T-cell (primary cell): ENCODE measurements around the gene NAPEPLD. TPM values are rescaled to one million over a fixed set of nuclear protein-coding genes. Genes with fewer than 3 reads are reported as not detected.

Experiments
- ATAC-seq, 4 experiments: fragments of 200-7000 bp in 3 of 4; fragments of 150-1000 bp in 1 of 4; cut with Tn5 transposase; replicated peaks in 1 of 4; 1 replicate in 3 of 4; 2 replicates in 1 of 4; pipeline ENCODE4 v1.10.0; 2021; ENCODE audit warnings: moderate library complexity in 3 of 4, mild to moderate bottlenecking in 2 of 4, moderate number of reproducible peaks in 1 of 4
- CTCF ChIA-PET, 2 donors: fragments of 300-600 bp; sonication (Branson Sonifier 250); formaldehyde crosslinking; loops; one replicate each; lab custom pipeline; 2022; ENCODE audit warnings: antibody characterized with exemption in 2 of 2; lab: Charles Lee
- POLR2A ChIA-PET, 2 donors: fragments of 300-600 bp; sonication (Branson Sonifier 250); formaldehyde crosslinking; loops; one replicate each; lab custom pipeline; 2022; ENCODE audit warnings: antibody characterized with exemption in 2 of 2; lab: Charles Lee
- DNase-seq, 35 experiments: peaks; one replicate each; pipeline versions ENCODE4 v3.0.0 to v3.0.0-alpha.2; 2013 to 2023
- H3K27ac ChIP-seq: one replicate; pipeline ENCODE4 v1.5.1; 2013; ENCODE audit warnings: low read length
- H3K27me3 ChIP-seq, 2 experiments: replicated peaks in 1 of 2; 1 replicate in 1 of 2; 2 replicates in 1 of 2; pipeline versions ENCODE4 v1.6.1 to v1.7.0; 2013; ENCODE audit warnings: low read length in 1 of 2, mixed read lengths in 1 of 2; ENCODE audit not compliant: control insufficient read depth in 2 of 2, insufficient read depth in 2 of 2; ENCODE audit errors: extremely low read depth in 1 of 2
- H3K36me3 ChIP-seq, 2 donors: 1 replicate in 1 of 2; 2 replicates in 1 of 2; pipeline versions ENCODE4 v1.6.1 to v1.7.0; 2013; ENCODE audit warnings: low read length in 1 of 2; ENCODE audit not compliant: control insufficient read depth in 2 of 2, insufficient read depth in 1 of 2; ENCODE audit errors: extremely low read depth in 1 of 2
- H3K4me1 ChIP-seq, 2 experiments: 1 replicate in 1 of 2; 2 replicates in 1 of 2; pipeline versions ENCODE4 v1.6.1 to v1.7.0; 2013; ENCODE audit warnings: low read length in 2 of 2, mixed read lengths in 1 of 2; ENCODE audit not compliant: insufficient read depth in 2 of 2, control insufficient read depth in 1 of 2; ENCODE audit errors: extremely low read depth in 1 of 2
- H3K4me3 ChIP-seq, 2 donors: 1 replicate in 1 of 2; 2 replicates in 1 of 2; pipeline versions ENCODE4 v1.5.1 to v1.7.0; 2013; ENCODE audit warnings: mild to moderate bottlenecking in 2 of 2, low read length in 1 of 2, moderate library complexity in 1 of 2; ENCODE audit not compliant: control insufficient read depth in 1 of 2; ENCODE audit errors: extremely low read depth in 1 of 2
- H3K9me3 ChIP-seq: 2 replicates; pipeline ENCODE4 v1.7.0; 2013
- H3K27ac Mint-ChIP-seq, 2 donors: one replicate each; pipeline ENCODE4 v1.8.0; 2020 to 2021; ENCODE audit warnings: mild to moderate bottlenecking in 2 of 2, mixed read lengths in 2 of 2
- H3K27me3 Mint-ChIP-seq, 2 donors: one replicate each; pipeline ENCODE4 v1.8.0; 2021 to 2022; ENCODE audit warnings: mixed read lengths in 2 of 2
- H3K36me3 Mint-ChIP-seq: one replicate; pipeline ENCODE4 v1.8.0; 2021; ENCODE audit warnings: mixed read lengths
- H3K4me1 Mint-ChIP-seq, 3 donors: one replicate each; pipeline ENCODE4 v1.8.0; 2020 to 2022; ENCODE audit warnings: mixed read lengths in 3 of 3, mild to moderate bottlenecking in 1 of 3
- H3K4me3 Mint-ChIP-seq, 3 donors: one replicate each; pipeline ENCODE4 v1.8.0; 2020 to 2022; ENCODE audit warnings: mild to moderate bottlenecking in 3 of 3, mixed read lengths in 3 of 3, moderate library complexity in 3 of 3
- H3K9me3 Mint-ChIP-seq, 3 donors: one replicate each; pipeline ENCODE4 v1.8.0; 2020 to 2022; ENCODE audit warnings: mixed read lengths in 3 of 3
- WGBS: methylation state at CpG from one replicate; pipeline ENCODE4 v1.1.5; 2013; ENCODE audit warnings: missing lambda C conversion rate; ENCODE audit not compliant: insufficient coverage; 5-methylcytosine and 5-hydroxymethylcytosine counted together
- total RNA-seq, 35 experiments: library from RNA in 6 of 35; stranded (reverse) in 6 of 35; fragments of 120-200 nt in 1 of 35; gene quantifications; one replicate each; pipeline versions ENCODE4 v1.2.1 to v1.2.4 and lab custom pipeline; 2013 to 2026

The NAPEPLD gene
- total RNA-seq, 5 donors from 2014 or later (not counting 1 experiment from before 2014, with no cell fraction given) = 5.4 to 19.1 (median 15.8) TPM

GRCh38 chr7:103073989-103074518 lies 74.8 kb downstream of the NAPEPLD start:
- peaks cover 0 to 2% of the 10 kb centered on the region in 2 donors for H3K36me3 ChIP-seq
- Mint-ChIP-seq H3K27ac (peak overlapping the region; percentile 88 to 96), H3K27me3 (no peaks in the 10 kb centered on the region), H3K9me3 (no peaks in the 10 kb centered on the region), H3K4me3 (peak overlapping the region; percentile 90 to 95 (median 95)), H3K36me3 (peaks cover 3% of the 10 kb centered on the region), H3K4me1 (peaks cover 38 to 42% (median 41%) of the 10 kb centered on the region in 3 donors)
- peaks cover 8 to 26% of the 10 kb centered on the region in 2 experiments for H3K4me1 ChIP-seq
- H3K9me3 ChIP-seq = no peaks in the 10 kb centered on the region
- WGBS = 28% methylated on average over 6 of the region's 6 CpGs
- no peaks in the 10 kb centered on the region for H3K27me3 ChIP-seq
- DNase-seq (peak in 2 of 35 experiments; percentile 3 to 16), ATAC-seq (no peak)
- peak overlapping the region; percentile 42 for H3K27ac ChIP-seq
- H3K4me3 ChIP-seq = peak overlapping the region; percentile 60 to 86
- ChIA-PET CTCF (interaction anchor here (0.6 to 4.1 kb wide), 4 partner anchors 12 to 402 kb away, joined by 3 to 21 read pairs (median 6); partner anchors contain the start of gene NAPEPLD (in 1 of the 2)), POLR2A (no interaction called here)

- ChIA-PET POLR2A (interaction anchor here in 1 of 2 donors (0.7 kb wide), 2 partner anchors 9 kb away, joined by 3 to 10 read pairs; no protein-coding TSS in a partner anchor), CTCF (interaction anchor here (0.5 to 0.8 kb wide), 3 partner anchors 9 to 344 kb away, joined by 3 to 5 read pairs (median 4); no protein-coding TSS in a partner anchor)
- Mint-ChIP-seq H3K27me3 (peaks cover 2 to 6% of the 10 kb centered on the region in 2 donors), H3K36me3 (no peaks in the 10 kb centered on the region), H3K9me3 (no peaks in the 10 kb centered on the region), H3K4me1 (peaks cover 16 to 19% (median 17%) of the 10 kb centered on the region in 3 donors), H3K27ac (no peak overlapping the region), H3K4me3 (no peak overlapping the region)
- DNase-seq (no peak), ATAC-seq (no peak)
- no peaks in the 10 kb centered on the region for H3K9me3 ChIP-seq
- no peaks in the 10 kb centered on the region for H3K27me3 ChIP-seq
- H3K4me3 ChIP-seq = no peak overlapping the region
- H3K36me3 ChIP-seq = no peaks in the 10 kb centered on the region
- peaks cover 4 to 15% of the 10 kb centered on the region in 2 experiments for H3K4me1 ChIP-seq
- WGBS = no CpG with 5 or more reads among the region's 2 CpGs
- H3K27ac ChIP-seq = no peak overlapping the region
These were observed 77.9 kb downstream of the NAPEPLD start for GRCh38 chr7:103071000-103071399.

GRCh38 chr7:103068414-103069403 lies 80.2 kb downstream of the NAPEPLD start:
- Mint-ChIP-seq H3K4me3 (no peak overlapping the region), H3K27me3 (peaks cover 2 to 6% of the 10 kb centered on the region in 2 donors), H3K27ac (no peak overlapping the region), H3K4me1 (peaks cover under 1 to 2% (median 1%) of the 10 kb centered on the region in 3 donors), H3K36me3 (no peaks in the 10 kb centered on the region), H3K9me3 (no peaks in the 10 kb centered on the region)
- Histone ChIP-seq H3K27ac (no peak overlapping the region), H3K9me3 (no peaks in the 10 kb centered on the region), H3K36me3 (no peaks in the 10 kb centered on the region), H3K27me3 (no peaks in the 10 kb centered on the region), H3K4me3 (no peak overlapping the region), H3K4me1 (no peaks in the 10 kb centered on the region)
- ChIA-PET POLR2A (no interaction called here), CTCF (no interaction called here)
- 85% methylated on average over 12 of the region's 23 CpGs for WGBS
- no peak for ATAC-seq
- DNase-seq = no peak

GRCh38 chr7:103065667-103066066 lies 83.2 kb downstream of the NAPEPLD start:
- no peak overlapping the region for H3K27ac ChIP-seq
- CTCF ChIA-PET = interaction anchor here (0.6 to 1.4 kb wide), 5 partner anchors 9 to 341 kb away, joined by 3 to 7 read pairs (median 3); partner anchors contain the start of genes ARMC10 (in 1 of the 2) and FBXL13 (in 1 of the 2)
- H3K27me3 Mint-ChIP-seq = peaks cover 2 to 6% of the 10 kb centered on the region in 2 donors
- no peak overlapping the region for H3K27ac Mint-ChIP-seq
- DNase-seq (peak in 23 of 35 experiments; percentile 7 to 48 (median 24)), ATAC-seq (peak in 1 of 4 experiments; percentile 64)
- POLR2A ChIA-PET = no interaction called here
- H3K9me3 Mint-ChIP-seq = no peaks in the 10 kb centered on the region
- H3K4me3 ChIP-seq = no peak overlapping the region
- H3K9me3 ChIP-seq = no peaks in the 10 kb centered on the region
- no peaks in the 10 kb centered on the region for H3K36me3 Mint-ChIP-seq
- no peaks in the 10 kb centered on the region for H3K4me1 ChIP-seq
- no CpG with 5 or more reads among the region's 1 CpG for WGBS
- H3K4me3 Mint-ChIP-seq = no peak overlapping the region
- H3K4me1 Mint-ChIP-seq = no peaks in the 10 kb centered on the region
- H3K27me3 ChIP-seq = no peaks in the 10 kb centered on the region
- H3K36me3 ChIP-seq = no peaks in the 10 kb centered on the region

DNA sequence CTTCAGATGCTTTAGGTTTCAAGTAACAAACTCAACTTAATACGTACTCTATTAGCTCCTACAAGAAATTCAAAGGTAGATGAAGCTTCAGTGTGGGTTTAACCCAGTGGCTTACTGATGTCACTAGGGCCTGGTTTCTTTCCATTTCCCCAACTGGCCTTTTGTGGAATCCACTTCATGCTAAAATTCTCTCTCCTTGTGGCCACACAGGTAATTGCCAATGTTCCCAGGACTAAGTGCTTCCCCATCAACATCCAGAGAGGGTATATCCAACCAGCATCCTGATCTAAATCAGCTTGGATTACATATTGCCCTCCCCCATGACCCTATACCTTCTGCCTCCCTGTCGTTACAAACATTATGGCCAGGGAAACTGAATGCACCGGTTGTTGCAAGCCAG lies 85.0 kb downstream of the NAPEPLD start:
- Mint-ChIP-seq H3K4me3 (no peak overlapping the region), H3K9me3 (no peaks in the 10 kb centered on the region), H3K4me1 (no peaks in the 10 kb centered on the region), H3K36me3 (no peaks in the 10 kb centered on the region), H3K27ac (no peak overlapping the region), H3K27me3 (peaks cover 2 to 6% of the 10 kb centered on the region in 2 donors)
- Histone ChIP-seq H3K27ac (no peak overlapping the region), H3K9me3 (no peaks in the 10 kb centered on the region), H3K36me3 (no peaks in the 10 kb centered on the region), H3K4me3 (no peak overlapping the region), H3K4me1 (no peaks in the 10 kb centered on the region), H3K27me3 (no peaks in the 10 kb centered on the region)
- ChIA-PET CTCF (no interaction called here), POLR2A (no interaction called here)
- DNase-seq (no peak), ATAC-seq (no peak)
- 100% methylated on average over 1 of the region's 3 CpGs for WGBS

DNA sequence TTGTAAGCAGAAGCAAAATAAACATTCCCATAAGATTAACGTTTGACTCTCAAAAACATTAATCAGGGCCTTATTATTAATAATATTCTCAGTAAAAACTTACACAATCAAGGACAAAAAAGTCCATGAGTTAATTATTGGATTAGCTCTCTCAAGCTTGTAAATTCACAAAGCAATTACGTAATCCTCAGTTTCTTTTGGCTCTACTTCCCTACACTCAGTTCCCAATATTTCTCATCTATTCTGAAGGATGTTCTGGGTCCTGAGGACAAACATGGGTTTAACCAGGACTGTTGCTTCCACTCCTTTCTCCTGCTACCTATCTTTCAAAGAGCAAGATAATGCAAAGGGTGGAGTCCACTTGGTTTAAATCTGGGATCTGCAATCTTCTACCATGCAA lies 89.4 kb downstream of the NAPEPLD start:
- no peak overlapping the region for H3K27ac ChIP-seq
- Mint-ChIP-seq H3K9me3 (no peaks in the 10 kb centered on the region), H3K27me3 (peaks cover 0 to 2% of the 10 kb centered on the region in 2 donors), H3K36me3 (peaks cover 1% of the 10 kb centered on the region), H3K4me1 (no peaks in the 10 kb centered on the region), H3K27ac (no peak overlapping the region), H3K4me3 (no peak overlapping the region)
- H3K27me3 ChIP-seq = no peaks in the 10 kb centered on the region
- H3K36me3 ChIP-seq = no peaks in the 10 kb centered on the region
- ChIA-PET POLR2A (no interaction called here), CTCF (interaction anchor here in 1 of 2 donors (1.0 to 1.6 kb wide), 2 partner anchors 13 to 311 kb away, joined by 3 to 4 read pairs; partner anchors contain the start of gene FAM185A)
- no peaks in the 10 kb centered on the region for H3K4me1 ChIP-seq
- WGBS = no CpG with 5 or more reads among the region's 2 CpGs
- no peak for DNase-seq
- H3K4me3 ChIP-seq = no peak overlapping the region
- ATAC-seq = no peak
- H3K9me3 ChIP-seq = no peaks in the 10 kb centered on the region
